ENCODE measurements around the gene DDN.

DDN gene

DNA sequence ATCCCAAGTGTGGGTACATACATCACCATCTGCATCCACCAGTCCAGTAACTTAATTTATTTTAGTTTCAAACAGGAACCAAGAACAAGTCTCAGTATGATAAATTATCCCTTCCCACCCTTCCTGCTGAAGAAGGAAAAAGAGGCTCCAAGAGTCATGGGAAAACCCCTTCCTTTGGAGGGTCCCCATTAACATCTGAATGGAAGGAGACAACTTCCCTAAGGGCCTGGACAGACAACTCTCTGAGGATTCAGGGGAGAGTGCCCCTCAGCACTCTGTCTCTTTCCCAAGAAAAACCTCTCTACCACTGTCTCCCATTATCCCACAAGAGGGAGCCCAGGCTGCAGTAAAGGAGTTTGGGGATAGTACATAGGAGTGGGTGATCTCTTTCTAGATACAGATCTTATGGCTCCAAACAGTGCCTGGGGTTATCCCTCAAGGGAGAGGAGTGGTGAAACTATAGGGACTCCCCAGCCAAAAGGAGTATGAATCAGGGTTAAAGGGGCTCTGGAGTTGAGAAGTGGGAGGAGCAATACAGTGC lies 33.8 kb downstream of the DDN start:
- DNase-seq, result peak; percentile 56

DNA sequence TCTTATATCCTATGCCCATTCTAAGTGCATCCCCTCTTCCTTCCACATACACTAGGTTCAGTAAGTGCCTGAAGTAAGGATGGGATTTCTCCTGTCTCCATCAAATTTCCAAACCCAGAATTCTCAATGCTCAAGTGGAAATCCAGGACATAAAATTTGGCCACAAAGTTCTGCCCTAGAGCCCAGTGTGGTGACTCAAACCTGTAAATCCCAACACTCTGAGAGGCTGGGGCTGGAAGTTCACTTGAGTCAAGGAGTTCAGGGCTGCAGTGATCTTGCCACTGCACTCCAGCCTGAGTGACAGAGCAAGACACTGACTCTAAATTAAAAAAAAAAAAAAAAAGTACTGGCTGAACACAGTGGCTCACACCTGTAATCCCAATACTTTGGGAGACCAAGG lies 37.4 kb downstream of the DDN start:
- no peak for DNase-seq

DNA sequence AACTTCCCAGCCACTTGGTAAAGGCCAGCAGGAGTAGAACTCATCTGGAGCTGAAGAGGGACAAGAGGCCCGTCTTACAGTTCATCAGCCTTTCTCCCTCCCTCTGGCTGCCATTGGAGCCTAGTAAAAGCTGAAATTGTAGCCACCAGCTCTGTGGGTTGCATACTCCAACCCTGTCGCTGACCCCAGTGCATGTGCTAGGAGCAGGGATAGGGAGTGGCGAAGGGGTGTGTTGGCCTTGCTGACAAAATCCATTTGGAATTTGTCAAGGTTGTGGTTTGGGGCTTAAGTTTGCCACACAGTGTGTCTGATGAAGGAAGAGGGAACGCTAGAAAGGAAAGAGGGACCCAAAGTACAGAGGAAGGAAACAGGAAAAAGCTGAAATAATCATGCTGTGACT lies 37.8 kb downstream of the DDN start:
- no peak for DNase-seq

DNA sequence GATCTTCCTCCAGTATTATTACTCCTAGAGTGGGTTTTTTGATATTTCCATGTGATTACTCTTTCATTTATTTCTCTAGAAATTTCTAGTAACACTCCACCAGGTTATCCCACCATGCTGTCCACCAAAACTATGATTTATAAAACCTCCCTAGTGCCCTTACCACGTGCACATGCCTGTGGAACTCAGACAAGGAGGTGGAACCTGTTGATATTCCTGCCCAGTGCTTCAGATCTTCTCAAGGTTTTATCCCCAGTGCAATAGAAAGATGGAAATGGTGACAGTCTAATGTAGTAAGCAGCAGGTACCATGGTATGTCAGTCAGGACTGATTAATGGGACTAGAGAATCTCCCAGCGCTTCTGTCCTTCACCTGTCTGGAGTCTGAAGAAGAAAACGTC lies 38.3 kb downstream of the DDN start:
- no peak for DNase-seq

DNA sequence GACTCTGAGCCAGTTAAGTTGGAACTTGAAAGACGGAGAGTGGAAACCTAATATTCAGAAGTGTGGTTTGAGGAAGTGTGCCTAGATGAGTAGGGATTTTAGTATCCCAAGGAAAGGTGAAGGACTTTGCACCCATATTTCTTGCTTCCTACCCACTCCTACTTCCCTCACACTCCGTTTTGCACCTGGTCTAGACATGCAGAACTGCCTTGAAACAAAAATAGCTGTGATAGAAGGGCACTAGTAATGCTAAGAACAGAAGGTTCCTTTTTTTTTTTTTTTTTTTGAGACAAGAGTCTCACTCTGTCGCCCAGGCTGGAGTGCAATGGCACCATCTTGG lies 41.2 kb downstream of the DDN start:
- no peak for DNase-seq

DNA sequence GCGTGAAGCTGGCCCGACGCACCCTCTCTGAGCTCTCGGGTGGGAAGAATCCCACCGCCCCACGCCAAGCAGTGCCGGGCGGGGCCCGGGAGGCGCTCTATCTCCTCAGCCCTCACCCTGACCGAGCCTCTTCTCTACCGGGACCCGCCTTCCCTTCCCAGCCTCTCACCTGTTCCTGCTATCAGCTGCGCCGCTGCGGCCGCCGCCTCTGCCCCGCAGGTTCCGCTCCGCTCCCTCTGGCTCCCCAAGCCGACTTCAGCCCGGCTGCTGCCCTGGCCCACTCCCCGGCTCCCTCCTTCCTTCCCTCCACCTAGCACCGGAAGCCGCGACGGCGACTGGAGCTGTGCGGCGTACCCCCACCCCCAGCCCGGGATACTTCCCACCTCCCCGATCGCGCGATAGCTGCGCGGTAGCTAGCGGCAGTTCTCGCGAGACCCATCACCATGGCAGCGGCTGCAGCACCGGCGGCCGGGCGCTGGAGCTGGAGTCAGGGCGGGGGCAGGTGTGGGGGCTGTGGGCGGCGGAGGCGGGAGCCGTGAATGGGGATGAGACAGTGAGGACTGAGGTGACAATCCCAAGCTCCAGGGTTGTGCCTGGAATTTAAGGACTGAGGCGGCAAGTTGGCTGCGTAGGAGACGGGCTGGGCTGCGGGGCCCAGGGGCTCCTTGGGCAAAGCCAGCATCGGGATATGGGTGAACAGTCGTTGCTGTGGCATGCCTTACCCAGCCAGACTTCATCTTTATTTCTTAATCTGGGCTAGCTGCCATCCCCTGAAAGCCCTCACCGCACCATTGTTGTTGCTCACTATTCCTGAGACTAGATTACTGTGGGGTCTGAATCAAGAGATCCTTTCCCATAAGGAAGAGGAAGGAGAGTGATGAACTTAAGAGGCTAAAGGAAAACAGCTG lies 41.8 kb downstream of the DDN start, which contains the start of gene ARF3:
Gene ARF3 (minus strand): TSS at position 347 of the 908 bp plus-strand sequence. CDS start 16,392 bp downstream, outside the sequence.
- peak; percentile 99 for DNase-seq

DNA sequence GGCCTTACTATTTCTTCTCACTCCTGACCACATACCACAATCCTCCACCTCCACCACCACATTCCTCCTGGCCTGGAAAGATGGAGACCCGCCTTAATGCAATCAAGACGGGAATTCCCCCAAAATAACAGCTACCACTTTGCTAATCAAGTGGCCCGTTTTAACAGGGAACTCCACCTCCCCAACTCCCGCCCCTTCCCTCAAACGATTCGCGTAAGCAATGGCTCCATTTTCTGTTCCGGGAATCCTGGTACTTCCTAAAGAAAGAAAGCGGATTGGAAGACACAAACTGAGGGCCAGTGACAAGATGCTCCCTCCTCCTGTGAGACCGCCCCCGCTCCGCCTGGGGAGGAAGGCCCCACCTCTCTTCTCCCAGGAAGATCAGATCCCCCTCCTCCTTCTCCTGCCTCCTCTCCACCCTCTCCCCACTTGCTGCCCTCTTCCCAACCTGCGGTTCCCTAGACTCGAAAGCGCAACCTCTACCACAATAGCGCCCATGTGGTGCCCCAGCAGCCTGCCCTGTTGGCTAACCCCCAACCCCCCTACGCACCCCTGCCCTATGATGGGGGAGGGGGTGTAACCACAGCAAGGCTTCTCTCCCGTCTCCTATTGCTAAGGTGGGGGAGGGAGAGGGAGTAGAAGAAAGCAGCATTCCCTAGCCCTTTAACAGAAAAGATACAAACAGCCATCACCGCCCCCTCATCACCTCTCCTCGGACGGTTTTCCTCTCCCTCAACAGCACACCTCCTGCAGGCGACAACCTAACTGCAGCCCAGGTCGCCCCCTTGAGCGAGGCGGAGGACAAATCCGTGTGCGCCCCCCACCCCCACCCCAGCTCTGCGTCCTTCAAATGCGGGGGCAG lies 42.7 kb downstream of the DDN start:
- DNase-seq, result peak; percentile 98

- no peak for DNase-seq
Measured at GRCh38 chr12:48954841-48955501, 44.2 kb downstream of the DDN start.

- DNase-seq, result no peak
Measured at GRCh38 chr12:48954061-48954460, 45.1 kb downstream of the DDN start.

GRCh38 chr12:48952691-48953090 lies 46.5 kb downstream of the DDN start:
- no peak for DNase-seq

- peak; percentile 93 for DNase-seq
Measured at GRCh38 chr12:48947727-48948126, 51.4 kb downstream of the DDN start.

DNA sequence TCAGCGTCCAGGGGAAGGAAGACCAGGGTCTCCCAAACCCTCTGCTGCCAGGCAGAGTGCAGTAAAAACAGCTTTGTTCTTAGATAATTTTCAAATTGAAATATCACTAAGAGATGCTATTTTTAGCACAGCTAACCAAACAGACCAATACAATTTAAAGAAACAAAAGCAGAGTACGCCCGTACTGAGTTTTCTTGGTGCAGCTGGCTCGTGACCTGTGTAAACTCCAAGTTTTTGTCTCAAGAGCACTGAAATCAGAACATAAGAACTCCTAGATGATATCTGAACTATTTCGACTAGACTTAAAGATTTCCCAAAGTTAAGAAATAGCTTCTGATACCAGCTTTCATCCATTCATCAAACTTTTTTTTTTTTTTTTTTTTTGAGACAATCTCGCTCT lies 52.2 kb downstream of the DDN start:
- DNase-seq, result no peak

DNA sequence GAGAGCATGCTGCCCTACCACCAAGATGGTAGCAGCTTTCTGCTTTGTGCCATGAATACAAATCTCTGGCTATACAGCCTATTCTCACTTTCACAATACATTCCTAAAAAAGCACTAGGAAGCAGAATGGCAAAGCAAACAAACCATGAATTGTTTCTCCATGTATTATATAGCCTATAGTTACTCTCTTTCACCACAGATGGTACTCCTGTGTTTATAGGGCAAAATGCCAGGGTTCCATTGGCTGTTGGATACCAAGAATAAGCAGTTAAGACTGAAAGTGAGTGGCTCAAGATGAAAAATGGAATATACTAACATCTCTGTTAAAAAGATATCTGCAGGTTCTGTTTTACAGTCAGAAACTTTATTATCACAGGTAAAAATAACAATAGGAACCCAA lies 53.0 kb downstream of the DDN start:
- peak; percentile 96 for DNase-seq

Measured in NCI-H69 (cell line).